GM18520 (cell line): ENCODE data around the gene GYPB.
"Not testable (repeated sequence)": the region's sequence is repeated elsewhere in the genome, so short reads cannot be mapped to it uniquely, and the experiment has no call there.

Experiments used
- ATAC-seq: cut with Tn5 transposase; IDR thresholded peaks from one replicate; pipeline ENCODE4 v1.9.1; 2021; ENCODE audit not compliant: unreplicated experiment

GYPB gene

DNA sequence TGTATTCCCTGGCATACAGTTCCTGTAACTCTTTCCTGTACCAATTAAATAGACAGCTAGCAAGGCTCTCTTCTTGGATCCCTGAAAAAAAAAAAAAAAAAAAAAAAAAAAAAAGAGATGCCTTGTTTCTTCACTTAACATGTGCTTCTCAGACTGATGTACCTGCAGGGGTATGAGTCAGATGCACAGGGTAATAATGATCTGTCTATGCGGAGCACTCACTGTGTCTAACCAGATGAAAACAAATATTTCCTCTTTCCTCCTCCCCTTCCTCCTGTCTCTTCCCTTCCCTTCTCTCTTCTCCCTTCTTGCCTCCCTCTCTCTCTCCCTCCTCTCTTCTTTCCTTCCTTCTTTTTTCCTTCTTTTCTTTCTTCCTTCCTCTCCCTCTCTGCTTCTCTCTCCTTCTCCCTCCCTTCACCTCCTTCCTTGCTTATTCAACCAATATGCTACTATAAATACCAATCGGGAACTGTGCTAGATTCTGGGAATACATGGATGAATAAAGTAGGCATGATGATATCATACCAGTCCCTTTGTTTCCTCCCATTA, 3.0 kb downstream of the GYPB start:
- ATAC-seq = not testable (repeated sequence)

DNA sequence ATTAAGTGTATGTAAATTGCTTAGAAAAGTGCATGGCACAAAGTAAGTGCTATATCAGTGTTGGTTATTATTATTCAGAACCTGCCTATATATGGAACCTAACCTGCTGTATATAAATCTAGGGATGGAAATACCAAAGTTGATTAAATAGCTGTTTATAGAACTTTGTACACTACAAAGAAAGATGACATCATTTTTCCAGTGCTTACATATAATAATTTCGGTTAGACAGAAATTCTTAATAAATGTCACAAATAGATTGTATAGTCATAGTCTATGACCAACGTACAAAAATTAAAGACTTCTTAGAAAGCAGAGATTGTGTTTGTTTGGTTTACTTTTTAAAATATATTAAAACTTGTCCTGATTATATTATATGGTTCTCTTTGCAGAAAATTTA, 4.4 kb downstream of the GYPB start:
- ATAC-seq = no peak

- ATAC-seq = not testable (repeated sequence)
These were observed 10.6 kb downstream of the GYPB start for GRCh38 chr4:144008602-144009001.

- not testable (repeated sequence) for ATAC-seq
These were observed 11.2 kb downstream of the GYPB start for GRCh38 chr4:144007960-144008359.

- ATAC-seq = not testable (repeated sequence)
These were observed 12.9 kb downstream of the GYPB start for GRCh38 chr4:144006200-144006803.

DNA sequence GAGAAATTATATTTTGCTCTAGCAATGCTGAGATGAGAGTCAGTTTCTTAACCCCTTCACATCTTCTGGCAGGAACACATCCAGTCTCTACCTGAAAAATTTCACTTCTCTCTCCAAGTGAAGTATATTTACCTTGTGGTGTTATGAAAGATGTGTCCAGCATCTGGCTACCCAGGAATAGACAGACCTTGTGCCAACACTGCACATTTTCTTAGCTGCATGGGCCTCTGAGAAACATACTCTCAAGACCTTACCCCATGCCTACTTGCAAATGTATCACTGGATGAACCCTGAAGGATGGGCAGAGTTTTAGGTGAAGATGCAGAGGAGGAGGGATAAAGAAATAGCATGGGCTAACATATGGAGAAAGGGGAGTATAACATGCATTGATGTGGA, 13.6 kb downstream of the GYPB start:
- ATAC-seq = not testable (repeated sequence)

- ATAC-seq = not testable (repeated sequence)
These were observed 14.2 kb downstream of the GYPB start for GRCh38 chr4:144004868-144005557.

- ATAC-seq = not testable (repeated sequence)
These were observed 15.3 kb downstream of the GYPB start for GRCh38 chr4:144003890-144004265.

DNA sequence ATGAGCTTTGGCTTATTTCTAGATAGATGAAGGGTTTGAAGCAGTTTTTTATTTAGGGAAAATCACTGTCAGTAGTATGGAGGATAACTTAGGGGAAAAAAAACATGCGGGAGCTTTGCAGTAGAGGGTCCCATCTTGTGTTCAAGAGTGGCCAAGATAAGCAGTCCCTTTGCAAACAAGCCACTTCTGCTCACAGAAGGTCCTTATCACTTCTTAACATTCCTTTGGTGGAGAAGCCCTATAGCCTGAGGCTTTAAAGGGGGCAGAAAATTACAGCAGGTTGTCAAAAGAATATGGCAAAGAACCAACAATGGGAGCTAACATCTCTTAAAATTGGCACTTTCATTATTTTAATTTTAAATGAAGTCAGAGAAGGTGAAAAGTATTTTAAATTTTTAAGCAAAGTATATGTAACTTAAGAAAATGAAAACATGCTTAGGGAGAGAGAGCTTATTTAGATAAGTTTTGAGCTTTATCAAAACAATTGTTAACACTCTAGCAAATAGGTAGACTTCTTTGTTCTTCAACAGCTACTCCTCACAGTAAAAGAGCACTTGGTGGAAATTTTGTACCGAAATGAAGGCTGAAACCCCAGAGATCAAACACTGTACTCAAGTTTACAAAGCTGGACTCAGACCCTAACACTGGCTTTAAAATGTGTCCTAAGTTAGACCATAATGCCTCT, 15.8 kb downstream of the GYPB start:
- not testable (repeated sequence) for ATAC-seq

DNA sequence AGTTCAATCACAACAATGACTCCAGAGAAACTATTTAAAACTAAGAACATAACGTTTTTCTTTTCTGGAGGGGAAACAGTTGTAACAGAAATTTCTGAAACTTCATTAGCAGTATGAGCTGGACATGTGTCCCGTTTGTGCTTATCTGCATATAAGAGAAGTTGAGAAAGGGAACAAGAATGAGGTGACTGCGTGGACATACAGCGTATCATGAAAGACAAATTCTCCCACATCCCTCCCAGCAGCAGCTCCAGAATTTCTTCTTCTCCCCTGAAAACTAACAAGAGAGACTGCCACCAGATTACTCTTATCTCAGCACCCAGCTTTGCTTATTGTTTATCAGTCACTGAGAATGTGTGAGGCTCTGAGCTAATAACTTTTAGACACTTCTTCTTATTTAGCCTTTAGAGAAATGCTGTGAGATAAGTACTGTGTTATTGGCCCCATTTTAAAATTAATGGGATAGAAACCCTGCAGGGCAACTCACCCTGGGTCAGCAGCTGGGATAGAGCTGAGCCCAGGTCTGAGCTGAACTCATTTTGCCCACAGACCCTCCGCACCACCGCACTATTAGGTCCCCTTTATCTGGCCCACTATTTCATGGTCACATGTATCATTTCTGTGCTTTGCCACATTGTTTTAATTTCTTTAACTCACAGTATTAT, 18.7 kb downstream of the GYPB start:
- not testable (repeated sequence) for ATAC-seq

- not testable (repeated sequence) for ATAC-seq
These were observed 23.0 kb downstream of the GYPB start for GRCh38 chr4:143996193-143996592.

DNA sequence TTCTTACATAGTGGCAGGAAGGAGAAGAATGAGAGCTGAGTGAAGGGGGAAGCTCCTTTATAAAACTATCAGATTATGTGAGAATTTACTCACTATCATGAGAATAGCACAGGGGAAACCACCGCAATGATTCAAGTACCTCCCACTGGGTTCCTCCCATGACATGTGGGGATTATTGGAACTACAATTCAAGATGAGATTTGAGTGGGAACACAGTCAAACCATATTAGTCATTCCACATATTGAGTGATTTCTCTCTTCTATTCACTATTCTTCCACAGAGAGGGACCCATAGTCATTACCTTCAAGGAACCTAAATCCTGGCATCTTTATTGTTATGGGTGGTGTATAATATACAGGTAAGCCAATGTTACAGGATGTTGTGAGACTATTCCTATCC, 27.4 kb downstream of the GYPB start:
- not testable (repeated sequence) for ATAC-seq

GRCh38 chr4:143990717-143991116, 28.5 kb downstream of the GYPB start:
- not testable (repeated sequence) for ATAC-seq

- no peak for ATAC-seq
These were observed 33.0 kb downstream of the GYPB start for GRCh38 chr4:143986180-143986579.

- not testable (repeated sequence) for ATAC-seq
These were observed 38.4 kb downstream of the GYPB start for GRCh38 chr4:143980776-143981175.

DNA sequence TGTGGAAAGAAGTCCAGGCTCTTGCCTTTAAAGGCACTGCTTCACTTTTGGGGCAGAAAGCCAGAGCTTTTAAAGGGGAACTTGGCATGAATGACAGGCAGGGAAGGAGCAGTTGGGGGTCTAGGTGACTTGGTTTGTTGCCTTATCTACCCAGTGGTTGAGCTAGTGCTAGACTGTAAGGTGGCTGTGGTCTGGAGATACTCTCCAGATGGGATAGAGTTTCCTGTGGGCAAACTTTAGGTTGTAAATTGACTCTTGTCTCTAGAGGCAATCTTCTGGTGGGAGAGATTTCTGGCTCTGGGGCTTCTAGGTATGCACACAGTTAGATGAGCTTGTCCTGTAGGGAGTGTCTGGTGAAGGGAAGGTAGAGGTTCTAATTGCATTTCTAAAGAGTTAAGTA, 43.7 kb downstream of the GYPB start:
- not testable (repeated sequence) for ATAC-seq

DNA sequence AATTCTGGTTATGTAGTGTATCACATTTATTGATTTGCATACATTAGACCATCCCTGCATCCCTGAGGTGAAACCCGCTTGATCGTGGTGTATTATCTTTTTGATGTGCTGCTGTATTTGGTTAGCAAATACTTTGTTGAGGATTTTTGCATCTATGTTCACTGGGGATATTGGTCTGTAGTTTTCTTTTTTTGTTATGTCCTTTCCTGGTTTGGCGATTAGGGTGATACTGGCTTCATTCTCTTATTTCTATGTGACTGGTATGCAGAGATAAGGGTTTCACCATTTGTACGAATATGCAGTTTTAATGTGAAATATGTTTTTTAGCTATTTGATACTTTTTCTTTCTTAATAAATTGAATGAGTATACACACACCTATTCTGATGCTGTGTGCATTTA, 45.2 kb downstream of the GYPB start:
- not testable (repeated sequence) for ATAC-seq

DNA sequence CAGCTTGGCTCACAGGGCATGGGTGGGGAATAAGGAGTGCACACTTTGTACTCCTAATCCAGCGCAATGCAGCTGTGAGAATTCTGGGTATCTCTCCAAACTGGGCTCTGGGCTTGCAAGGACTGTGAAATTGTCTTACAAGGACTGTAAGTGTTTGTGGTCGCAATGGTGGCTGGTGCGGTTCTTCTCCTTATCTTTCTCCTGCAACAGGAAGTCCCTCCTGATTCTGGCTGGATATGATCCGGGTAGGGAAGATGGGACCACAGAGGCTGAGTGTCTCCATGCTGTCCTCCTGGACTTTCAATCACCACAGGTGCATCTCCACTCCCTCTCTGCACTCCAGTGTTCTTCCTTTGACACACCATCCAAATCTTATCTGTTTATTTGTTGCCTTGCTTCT, 58.1 kb downstream of the GYPB start:
- no peak for ATAC-seq

- not testable (repeated sequence) for ATAC-seq
These were observed 63.9 kb downstream of the GYPB start for GRCh38 chr4:143955306-143955705.

GRCh38 chr4:143951458-143951972, 67.7 kb downstream of the GYPB start:
- ATAC-seq = not testable (repeated sequence)

DNA sequence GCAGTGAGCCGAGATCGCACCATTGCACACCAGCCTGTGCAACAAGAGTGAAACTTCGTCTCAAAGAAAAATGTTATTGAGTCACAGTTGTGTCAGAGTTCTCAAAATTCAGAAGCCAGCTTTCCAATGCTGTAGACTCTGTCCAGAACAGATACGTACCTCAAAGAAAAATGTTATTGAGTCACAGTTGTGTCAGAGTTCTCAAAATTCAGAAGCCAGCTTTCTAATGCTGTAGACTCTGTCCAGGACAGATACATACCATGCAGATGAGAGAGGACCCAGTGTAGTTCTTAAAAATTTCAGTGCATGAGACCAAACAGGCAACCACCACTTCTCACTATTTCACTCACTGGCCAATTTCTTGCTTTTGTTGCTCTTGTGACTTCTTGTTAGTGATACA, 68.2 kb downstream of the GYPB start:
- ATAC-seq = not testable (repeated sequence)
